ENCODE measurements around the gene BRS3.

Gene BRS3

DNA sequence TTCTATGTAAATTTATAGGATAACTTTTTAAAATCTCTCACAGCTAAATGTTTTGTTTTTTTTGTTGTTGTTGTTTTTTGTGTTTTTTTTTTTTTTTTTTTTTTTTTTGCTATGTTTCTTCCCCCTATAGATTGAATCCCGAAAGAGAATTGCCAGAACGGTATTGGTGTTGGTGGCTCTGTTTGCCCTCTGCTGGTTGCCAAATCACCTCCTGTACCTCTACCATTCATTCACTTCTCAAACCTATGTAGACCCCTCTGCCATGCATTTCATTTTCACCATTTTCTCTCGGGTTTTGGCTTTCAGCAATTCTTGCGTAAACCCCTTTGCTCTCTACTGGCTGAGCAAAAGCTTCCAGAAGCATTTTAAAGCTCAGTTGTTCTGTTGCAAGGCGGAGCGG, 4.1 kb downstream of the BRS3 start:
- H3K4me3 ChIP-seq (ENCODE audit: control insufficient read depth, low read depth, low read length): no peak overlapping the region
- TF ChIP-seq, protein P1, sequence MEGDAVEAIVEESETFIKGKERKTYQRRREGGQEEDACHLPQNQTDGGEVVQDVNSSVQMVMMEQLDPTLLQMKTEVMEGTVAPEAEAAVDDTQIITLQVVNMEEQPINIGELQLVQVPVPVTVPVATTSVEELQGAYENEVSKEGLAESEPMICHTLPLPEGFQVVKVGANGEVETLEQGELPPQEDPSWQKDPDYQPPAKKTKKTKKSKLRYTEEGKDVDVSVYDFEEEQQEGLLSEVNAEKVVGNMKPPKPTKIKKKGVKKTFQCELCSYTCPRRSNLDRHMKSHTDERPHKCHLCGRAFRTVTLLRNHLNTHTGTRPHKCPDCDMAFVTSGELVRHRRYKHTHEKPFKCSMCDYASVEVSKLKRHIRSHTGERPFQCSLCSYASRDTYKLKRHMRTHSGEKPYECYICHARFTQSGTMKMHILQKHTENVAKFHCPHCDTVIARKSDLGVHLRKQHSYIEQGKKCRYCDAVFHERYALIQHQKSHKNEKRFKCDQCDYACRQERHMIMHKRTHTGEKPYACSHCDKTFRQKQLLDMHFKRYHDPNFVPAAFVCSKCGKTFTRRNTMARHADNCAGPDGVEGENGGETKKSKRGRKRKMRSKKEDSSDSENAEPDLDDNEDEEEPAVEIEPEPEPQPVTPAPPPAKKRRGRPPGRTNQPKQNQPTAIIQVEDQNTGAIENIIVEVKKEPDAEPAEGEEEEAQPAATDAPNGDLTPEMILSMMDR (conservative IDR thresholded peaks at IDR 0.05; ENCODE audit: control insufficient read depth, insufficient read depth, low read depth, low read length): no peak
- no peak for DNase-seq (ENCODE audit: low read depth)

DNA sequence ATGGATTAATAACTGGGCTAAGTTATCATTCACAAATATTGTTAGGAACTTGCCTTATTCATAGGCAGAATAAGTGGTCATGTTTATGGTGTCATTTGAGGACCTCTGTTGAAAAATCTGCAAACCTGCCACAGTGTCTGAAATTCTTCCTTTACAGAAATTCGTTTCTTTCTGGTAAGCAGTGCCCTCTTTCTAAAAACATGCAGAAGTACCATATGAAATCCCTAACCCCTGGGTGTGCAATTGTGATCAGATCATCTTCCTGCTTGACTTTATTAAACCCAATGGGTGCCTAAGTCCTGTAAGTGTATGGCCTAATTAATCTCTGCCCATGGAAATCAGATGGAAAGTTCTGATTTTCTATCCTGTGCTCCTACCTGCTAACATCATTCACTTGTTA, 5.3 kb downstream of the BRS3 start:
- TF ChIP-seq, protein P1 (conservative IDR thresholded peaks at IDR 0.05; ENCODE audit: control insufficient read depth, insufficient read depth, low read depth, low read length): no peak
- DNase-seq (ENCODE audit: low read depth): no peak
- H3K4me3 ChIP-seq (ENCODE audit: control insufficient read depth, low read depth, low read length): no peak overlapping the region

DNA sequence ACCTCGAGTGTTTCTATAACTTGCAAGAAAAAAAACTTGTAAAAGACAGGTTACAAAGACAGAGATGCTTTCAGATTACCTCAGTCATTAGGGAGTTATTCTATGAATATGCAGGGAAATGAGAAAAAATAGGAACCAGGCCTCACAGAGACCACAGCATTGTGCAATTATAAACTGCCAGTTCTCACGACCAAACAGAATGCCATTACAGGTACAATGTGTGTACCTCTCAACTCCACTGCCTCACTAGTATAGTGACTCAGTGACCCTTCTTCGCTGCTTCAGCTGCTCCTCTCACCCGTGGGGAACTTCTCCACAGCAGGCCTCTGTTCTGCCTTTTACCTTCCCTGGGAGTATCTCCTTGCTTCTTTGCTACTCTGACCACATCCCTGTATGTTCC, 7.3 kb downstream of the BRS3 start:
- no peak for DNase-seq (ENCODE audit: low read depth)
- TF ChIP-seq, protein P1 (conservative IDR thresholded peaks at IDR 0.05; ENCODE audit: control insufficient read depth, insufficient read depth, low read depth, low read length): no peak
- no peak overlapping the region for H3K4me3 ChIP-seq (ENCODE audit: control insufficient read depth, low read depth, low read length)

DNA sequence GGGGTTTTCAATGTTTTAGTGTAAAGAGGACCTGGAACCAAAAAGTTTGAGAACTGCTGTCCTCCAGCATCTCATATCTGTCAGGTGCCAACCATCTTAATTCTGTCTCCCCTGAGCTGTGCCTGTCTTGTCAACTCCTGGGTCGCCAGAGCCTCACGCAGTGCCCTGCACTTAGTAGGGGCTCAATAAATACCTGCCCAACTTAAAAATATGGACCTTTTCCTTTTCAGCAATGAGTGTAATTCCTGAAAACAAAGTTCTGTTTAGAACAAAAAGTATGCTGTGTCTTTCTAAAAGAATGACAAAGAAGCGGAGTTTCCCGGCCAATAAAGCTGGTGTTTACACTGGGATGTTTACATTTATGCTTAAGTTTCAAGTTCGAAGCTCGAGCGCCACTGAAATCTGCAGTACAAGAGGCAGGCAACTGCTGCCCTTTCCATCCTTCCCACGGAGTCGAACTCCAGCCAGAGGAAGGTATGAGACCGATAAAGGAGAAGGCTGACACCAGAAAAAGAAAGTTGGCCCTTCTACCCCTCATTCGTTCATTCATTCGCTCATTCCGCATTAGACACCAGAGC, 8.5 kb downstream of the BRS3 start:
- TF ChIP-seq, protein P1 (conservative IDR thresholded peaks at IDR 0.05; ENCODE audit: control insufficient read depth, insufficient read depth, low read depth, low read length): no peak
- DNase-seq (ENCODE audit: low read depth): no peak
- H3K4me3 ChIP-seq (ENCODE audit: control insufficient read depth, low read depth, low read length): peak overlapping the region; percentile 69

DNA sequence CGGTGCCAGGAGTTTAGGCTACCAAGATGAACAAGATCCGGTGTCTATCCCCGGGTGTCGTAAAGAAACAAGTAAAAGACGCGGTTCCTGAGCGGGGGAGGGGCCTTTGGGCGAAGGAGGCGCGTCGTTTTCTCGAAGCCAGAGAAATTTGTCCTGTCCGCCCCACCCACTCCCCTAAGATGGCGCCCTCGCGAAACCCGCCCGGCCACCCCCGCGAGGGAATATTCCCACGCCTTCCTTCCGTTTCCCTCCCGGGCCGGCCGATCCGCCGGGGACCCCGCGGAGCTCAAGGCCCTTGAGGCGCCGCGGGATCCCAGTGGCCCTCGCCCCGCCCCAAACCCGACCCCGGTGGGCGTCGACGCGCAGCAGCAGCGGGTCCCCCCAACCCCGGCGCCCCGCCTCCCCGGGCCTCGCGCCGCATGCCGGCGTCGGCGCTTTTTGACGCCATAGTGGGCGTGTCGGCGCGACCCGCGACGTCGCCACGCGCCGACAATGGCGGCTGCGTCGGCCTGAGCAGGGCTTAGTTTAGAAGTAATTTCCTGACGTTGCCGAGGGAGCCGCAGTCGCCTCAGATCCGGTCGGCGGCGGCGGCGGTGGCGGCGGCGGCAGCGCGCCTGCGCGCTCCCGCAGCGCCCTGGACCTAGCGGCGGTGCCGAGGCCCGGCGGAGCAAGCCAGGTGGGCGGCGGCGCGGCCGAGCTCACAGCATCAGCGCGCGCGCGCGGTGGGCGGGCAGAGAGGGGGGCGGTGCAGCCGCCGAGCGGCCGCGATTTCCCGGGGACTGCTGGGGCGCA, 9.2 kb downstream of the BRS3 start:
- H3K4me3 ChIP-seq (ENCODE audit: control insufficient read depth, low read depth, low read length): peak overlapping the region; percentile 75
- TF ChIP-seq, protein P1 (conservative IDR thresholded peaks at IDR 0.05; ENCODE audit: control insufficient read depth, insufficient read depth, low read depth, low read length): no peak
- DNase-seq (ENCODE audit: low read depth): peak; percentile 87

DNA sequence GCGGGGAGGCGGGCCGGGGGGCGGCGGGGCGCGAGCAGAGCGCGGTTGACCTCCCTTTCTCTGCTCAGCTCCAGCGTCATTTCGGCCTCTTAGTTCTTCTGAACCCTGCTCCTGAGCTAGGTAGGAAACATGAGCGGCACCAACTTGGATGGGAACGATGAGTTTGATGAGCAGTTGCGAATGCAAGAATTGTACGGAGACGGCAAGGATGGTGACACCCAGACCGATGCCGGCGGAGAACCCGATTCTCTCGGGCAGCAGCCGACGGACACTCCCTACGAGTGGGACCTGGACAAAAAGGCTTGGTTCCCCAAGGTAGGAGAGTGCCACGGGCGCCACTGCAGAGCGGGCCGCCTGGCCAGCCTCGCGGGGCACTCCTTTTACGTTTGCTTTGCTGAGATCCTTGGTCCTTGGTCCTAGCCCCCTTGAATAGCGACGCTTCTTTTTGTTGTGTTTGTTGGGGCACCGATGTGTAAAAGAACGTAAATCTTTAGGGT, 9.9 kb downstream of the BRS3 start, which contains the start of gene HTATSF1:
HTATSF1 (plus strand) TSS at position 37 of the 497 bp plus-strand sequence; CDS start at position 130, 93 bp downstream.
- TF ChIP-seq, protein P1 (conservative IDR thresholded peaks at IDR 0.05; ENCODE audit: control insufficient read depth, insufficient read depth, low read depth, low read length): no peak
- no peak for DNase-seq (ENCODE audit: low read depth)
- peak within 1 kb of the TSS; percentile 75 for H3K4me3 ChIP-seq (ENCODE audit: control insufficient read depth, low read depth, low read length)

All from fibroblast of mammary gland (primary cell).